Endothelial cell of umbilical vein (primary cell): Measurements from ENCODE around the gene POU6F2. TPM values are rescaled to one million over a fixed set of nuclear protein-coding genes. Genes with fewer than 3 reads are reported as not detected.

Experiments
- BruUV-seq: library from RNA; stranded (reverse); fragments of 400-500 nt; replicated peaks from 2 replicates; lab custom pipeline; 2021; lab: Mats Ljungman, UMichigan
- CTCF ChIA-PET: fragments of 300-600, 350-600 bp; sonication (Branson Sonifier 250); formaldehyde crosslinking; loops from one replicate; lab custom pipeline; 2021; ENCODE audit warnings: antibody characterized with exemption, inconsistent platforms; lab: Charles Lee
- POLR2A ChIA-PET: fragments of 300-600, 350-600 bp; sonication (Branson Sonifier 250); formaldehyde crosslinking; loops from one replicate; lab custom pipeline; 2021; ENCODE audit warnings: antibody characterized with exemption, inconsistent platforms; lab: Charles Lee
- DNase-seq: peaks from one replicate; pipeline ENCODE4 v3.0.0-alpha.2; 2011; ENCODE audit warnings: low read depth, low spot score
- FAIRE-seq: peaks from 2 replicates; lab custom pipeline; 2011; peaks lifted over from hg19 to GRCh38; lab: Jason Lieb, UNC
- H2AFZ ChIP-seq: 2 replicates; pipeline ENCODE4 v1.6.0; 2012; ENCODE audit warnings: low read depth, low read length, control low read depth, inconsistent platforms
- H3K27ac ChIP-seq: 2 replicates; pipeline ENCODE4 v1.5.1; 2011; ENCODE audit warnings: low read depth, mild to moderate bottlenecking, control low read depth, low read length, moderate library complexity; ENCODE audit not compliant: insufficient read depth
- H3K27me3 ChIP-seq, 2 experiments: 2 replicates each; pipeline versions ENCODE4 v1.6.0 to v1.6.1; 2011; ENCODE audit warnings: low read length in 2 of 2, mixed read lengths in 1 of 2; ENCODE audit not compliant: control insufficient read depth in 2 of 2, insufficient read depth in 2 of 2
- H3K36me3 ChIP-seq, 2 experiments: 2 replicates in 1 of 2; 3 replicates in 1 of 2; pipeline ENCODE4 v1.5.1; 2011; ENCODE audit warnings: low read length in 2 of 2, mild to moderate bottlenecking in 1 of 2, moderate library complexity in 1 of 2; ENCODE audit not compliant: control insufficient read depth in 2 of 2, insufficient read depth in 2 of 2; ENCODE audit errors: extremely low read depth in 1 of 2
- H3K4me1 ChIP-seq: 3 replicates; pipeline ENCODE4 v1.5.1; 2011; ENCODE audit warnings: mild to moderate bottlenecking, low read length; ENCODE audit not compliant: control insufficient read depth, insufficient read depth; ENCODE audit errors: extremely low read depth
- H3K4me2 ChIP-seq: 2 replicates; pipeline ENCODE4 v1.6.1; 2011; ENCODE audit warnings: low read length, control low read depth, mixed read lengths; ENCODE audit not compliant: insufficient read depth
- H3K4me3 ChIP-seq, 3 experiments: fragments of 200-600 bp in 1 of 3; sonication (generic), shearing (Covaris generic) in 1 of 3; replicated peaks in 1 of 3; 2 replicates each; pipeline ENCODE4 v1.5.1; 2011 to 2016; ENCODE audit warnings: control low read depth in 3 of 3, low read length in 3 of 3, mild to moderate bottlenecking in 2 of 3, inconsistent platforms in 1 of 3, low read depth in 1 of 3, moderate library complexity in 1 of 3; ENCODE audit not compliant: insufficient read depth in 1 of 3
- H3K79me2 ChIP-seq: 2 replicates; pipeline ENCODE4 v1.6.0; 2012; ENCODE audit warnings: low read length, inconsistent platforms; ENCODE audit not compliant: control insufficient read depth, insufficient read depth
- H3K9ac ChIP-seq: replicated peaks from 2 replicates; pipeline ENCODE3; 2011; ENCODE audit warnings: low read length, control low read depth; ENCODE audit not compliant: insufficient read depth; ENCODE audit errors: extremely low read depth
- H3K9me1 ChIP-seq: replicated peaks from 3 replicates; pipeline ENCODE4 v1.6.0; 2011; ENCODE audit warnings: mild to moderate bottlenecking, low read length; ENCODE audit not compliant: control insufficient read depth, insufficient read depth; ENCODE audit errors: extremely low read depth
- H3K9me3 ChIP-seq: replicated peaks from 2 replicates; pipeline ENCODE4 v1.5.1; 2012; ENCODE audit warnings: low read length, inconsistent platforms; ENCODE audit not compliant: control insufficient read depth, insufficient read depth
- H4K20me1 ChIP-seq: replicated peaks from 2 replicates; pipeline ENCODE3; 2011; ENCODE audit warnings: mild to moderate bottlenecking, low read length; ENCODE audit not compliant: control insufficient read depth, insufficient read depth; ENCODE audit errors: extremely low read depth
- CTCF ChIP-seq, 2 donors: IDR thresholded peaks; 1 replicate in 1 of 2; 2 replicates in 1 of 2; pipeline ENCODE4 v1.5.1; 2011; ENCODE audit warnings: low read length in 2 of 2, mild to moderate bottlenecking in 2 of 2, moderate library complexity in 2 of 2, control low read depth in 1 of 2, inconsistent platforms in 1 of 2, low read depth in 1 of 2; ENCODE audit not compliant: insufficient read depth in 1 of 2; ENCODE audit errors: extremely low read depth in 1 of 2
- EZH2 ChIP-seq: IDR thresholded peaks from 2 replicates; pipeline ENCODE4 v1.6.1; 2012; ENCODE audit warnings: borderline replicate concordance, low read depth, mild to moderate bottlenecking, moderate library complexity, low read length, inconsistent platforms; ENCODE audit not compliant: severe bottlenecking
- FOS ChIP-seq: IDR thresholded peaks from 2 replicates; pipeline ENCODE4 v1.6.1; 2011; ENCODE audit warnings: mild to moderate bottlenecking, low read length, moderate library complexity, borderline replicate concordance; ENCODE audit not compliant: insufficient read depth
- GATA2 ChIP-seq: IDR thresholded peaks from 2 replicates; pipeline ENCODE4 v1.7.0; 2011; ENCODE audit warnings: low read depth, mild to moderate bottlenecking, moderate library complexity, mixed read lengths, low read length; ENCODE audit not compliant: insufficient read length, insufficient read depth
- JUN ChIP-seq: IDR thresholded peaks from 2 replicates; pipeline ENCODE4 v1.6.1; 2011; ENCODE audit warnings: borderline replicate concordance, low read depth; ENCODE audit not compliant: insufficient read length, insufficient read depth
- MAX ChIP-seq: IDR thresholded peaks from 2 replicates; pipeline ENCODE4 v1.6.1; 2011; ENCODE audit not compliant: insufficient read depth, insufficient read length
- MYC ChIP-seq: IDR thresholded peaks from one replicate; pipeline ENCODE4 v1.6.1; 2011; ENCODE audit warnings: mild to moderate bottlenecking, low read depth, low read length
- POLR2A ChIP-seq: IDR thresholded peaks from 2 replicates; pipeline ENCODE4 v1.6.1; 2012; ENCODE audit warnings: low read depth, mild to moderate bottlenecking, control low read depth, low read length
- POLR2AphosphoS5 ChIP-seq: IDR thresholded peaks from 2 replicates; pipeline ENCODE4 v1.6.1; 2012; ENCODE audit warnings: low read depth, mild to moderate bottlenecking, control low read depth, low read length, moderate library complexity; ENCODE audit not compliant: insufficient read depth
- dilution Hi-C: fragments of 300-500 bp; cut with MboI; formaldehyde crosslinking; loops from one replicate; pipeline ENCODE4 v1.15.0; 2019; ENCODE audit warnings: low sequenced_read_pairs; ENCODE audit not compliant: extremely low pct_ligation_motif_present
- intact Hi-C: fragments of 100-400 bp; cut with micrococcal nuclease; formaldehyde crosslinking; loops from one replicate; pipeline ENCODE4 v1.10.0; 2022
- polyA plus RNA-seq, 4 experiments: library from polyadenylated mRNA; depleted of rRNA in 3 of 4; stranded (reverse) in 3 of 4; unstranded in 1 of 4; fragments of >200 nt; gene quantifications; 2 replicates each; pipeline versions ENCODE4 v1.2.1 to v1.2.3, GENCODE V29; 2011 to 2012; ENCODE audit warnings: missing spikeins in 1 of 4
- total RNA-seq: library from RNA; stranded (reverse); gene quantifications from 2 replicates; pipeline ENCODE4 v1.2.3, GENCODE V29; 2021

Gene POU6F2
- total and polyA plus RNA-seq, 2 donors (not counting 3 experiments of a cell fraction or from before 2014, with no cell fraction given) = 0.29 TPM; not detected in 1

GRCh38 chr7:38953971-38954370, 23.7 kb upstream of the POU6F2 start:
- Histone ChIP-seq H2AFZ (no peak overlapping the region), H3K9me3 (no peaks in the 10 kb centered on the region), H3K9ac (no peak overlapping the region), H3K4me1 (no peaks in the 10 kb centered on the region), H3K36me3 (no peaks in the 10 kb centered on the region), H3K9me1 (no peaks in the 10 kb centered on the region), H3K4me2 (no peak overlapping the region), H4K20me1 (no peaks in the 10 kb centered on the region), H3K4me3 (no peak overlapping the region), H3K27me3 (no peaks in the 10 kb centered on the region), H3K79me2 (no peaks in the 10 kb centered on the region), H3K27ac (no peak overlapping the region)
- FAIRE-seq (no peak), DNase-seq (no peak)
- BruUV-seq = no TSS peak
- dilution Hi-C loops = no loop called here
- POLR2A ChIA-PET = no interaction called here
- intact Hi-C loops = no loop called here
- CTCF ChIA-PET = no interaction called here
- no peak for TF ChIP-seq JUN
- no peak for TF ChIP-seq EZH2
- TF ChIP-seq MAX = no peak
- no peak for TF ChIP-seq MYC
- no peak for TF ChIP-seq FOS
- no peak for TF ChIP-seq GATA2
- TF ChIP-seq CTCF (IDR thresholded peaks at IDR 0.05; ENCODE audit: extremely low read depth in 1 of 2, insufficient read depth in 1 of 2, low read depth in 1 of 2, low read length in 2 of 2) = no peak
- TF ChIP-seq POLR2A = no peak
- no peak for TF ChIP-seq POLR2AphosphoS5
